K562 (cell line): ENCODE measurements around the gene MAMDC4. TPM values are rescaled to one million over a fixed set of nuclear protein-coding genes. Genes with fewer than 3 reads are reported as not detected.

Source experiments
- ATAC-seq: fragments of 200-7000 bp; cut with Tn5 transposase; 3 replicates; pipeline ENCODE4 v1.9.1; 2020; ENCODE audit warnings: moderate library complexity
- BruUV-seq: library from RNA; stranded (reverse); fragments of 400-500 nt; replicated peaks from 2 replicates; lab custom pipeline; 2021; lab: Mats Ljungman, UMichigan
- CTCF ChIA-PET: fragments of 300-600 bp; formaldehyde crosslinking; extraction: SDS; loops from one replicate; lab custom pipeline; 2021; ENCODE audit warnings: low intra/inter-chr PET ratio; lab: Yijun Ruan, JAX
- POLR2A ChIA-PET: fragments of 300-600, 350-650 bp; sonication (Branson Sonifier 250); formaldehyde crosslinking; extraction: SDS; loops from one replicate; lab custom pipeline; 2021; ENCODE audit warnings: antibody characterized with exemption, inconsistent platforms; lab: Yijun Ruan, JAX
- DNase-seq, 4 experiments: peaks; one replicate each; pipeline versions ENCODE4 v3.0.0 to v3.0.0-alpha.2; 2011 to 2018; ENCODE audit warnings: low spot score in 3 of 4, mixed read lengths in 3 of 4; ENCODE audit errors: extremely low read depth in 1 of 4
- FAIRE-seq: peaks from 2 replicates; lab custom pipeline; 2011; peaks lifted over from hg19 to GRCh38; lab: Jason Lieb, UNC
- H2AFZ ChIP-seq: 2 replicates; pipeline ENCODE4 v1.6.0; 2011; ENCODE audit warnings: low read depth, low read length, control low read depth, inconsistent platforms
- H3K27ac ChIP-seq: fragments of 200-600 bp; 3 replicates; pipeline ENCODE4 v1.8.0; 2011; ENCODE audit warnings: low read depth, mild to moderate bottlenecking, control low read depth, inconsistent platforms, low read length, moderate library complexity, mixed read lengths; ENCODE audit errors: extremely low read depth
- H3K27me3 ChIP-seq, 2 experiments: fragments of 300-600 bp in 1 of 2; 2 replicates in 1 of 2; 3 replicates in 1 of 2; pipeline versions ENCODE4 v1.6.0 to v1.8.0; 2011; ENCODE audit warnings: inconsistent platforms in 2 of 2, low read length in 2 of 2, mild to moderate bottlenecking in 1 of 2, mixed read lengths in 1 of 2, moderate library complexity in 1 of 2; ENCODE audit not compliant: control insufficient read depth in 2 of 2, insufficient read depth in 2 of 2
- H3K36me3 ChIP-seq: fragments of 300-600 bp; 3 replicates; pipeline ENCODE4 v1.8.0; 2011; ENCODE audit warnings: mild to moderate bottlenecking, low read length, inconsistent platforms; ENCODE audit not compliant: control insufficient read depth, insufficient read depth
- H3K4me1 ChIP-seq, 2 experiments: fragments of 200-600 bp in 1 of 2; replicated peaks in 1 of 2; 2 replicates in 1 of 2; 3 replicates in 1 of 2; pipeline versions ENCODE4 v1.5.1 to v1.8.0; 2011; ENCODE audit warnings: inconsistent platforms in 2 of 2, low read length in 2 of 2, mild to moderate bottlenecking in 1 of 2, mixed read lengths in 1 of 2, moderate library complexity in 1 of 2; ENCODE audit not compliant: control insufficient read depth in 2 of 2, insufficient read depth in 2 of 2
- H3K4me2 ChIP-seq: 2 replicates; pipeline ENCODE4 v1.6.1; 2011; ENCODE audit warnings: low read length, control low read depth, inconsistent platforms, mixed read lengths; ENCODE audit not compliant: insufficient read depth
- H3K4me3 ChIP-seq: fragments of 200-600 bp; sonication (generic), shearing (Covaris generic); 2 replicates; pipeline ENCODE4 v1.5.1; 2016; ENCODE audit warnings: control low read depth, inconsistent platforms
- H3K79me2 ChIP-seq: fragments of 200-600 bp; 3 replicates; pipeline ENCODE4 v1.8.0; 2011; ENCODE audit warnings: low read length, inconsistent platforms; ENCODE audit not compliant: control insufficient read depth, insufficient read depth
- H3K9ac ChIP-seq, 2 experiments: 2 replicates each; pipeline versions ENCODE4 v1.6.0 to v1.6.1; 2011; ENCODE audit warnings: low read depth in 2 of 2, low read length in 2 of 2, control low read depth in 1 of 2, inconsistent platforms in 1 of 2, mild to moderate bottlenecking in 1 of 2, mixed read lengths in 1 of 2; ENCODE audit not compliant: insufficient read depth in 1 of 2
- H3K9me1 ChIP-seq: one replicate; pipeline ENCODE4 v1.6.0; 2011; ENCODE audit warnings: inconsistent platforms, mild to moderate bottlenecking, low read length, moderate library complexity; ENCODE audit not compliant: control insufficient read depth, insufficient read depth
- H3K9me3 ChIP-seq: replicated peaks from 2 replicates; pipeline ENCODE4 v1.5.1; 2011; ENCODE audit warnings: low read depth, low read length, inconsistent platforms; ENCODE audit not compliant: control insufficient read depth, insufficient read depth
- H4K20me1 ChIP-seq: replicated peaks from 2 replicates; pipeline ENCODE4 v1.6.1; 2011; ENCODE audit warnings: low read length, inconsistent platforms, mixed read lengths; ENCODE audit not compliant: control insufficient read depth, insufficient read depth
- ARID3A ChIP-seq: IDR thresholded peaks from 2 replicates; pipeline ENCODE4 v1.6.1; 2012; ENCODE audit warnings: low read depth, low read length, improper control_type of control experiment, borderline replicate concordance
- BRF2 ChIP-seq: IDR thresholded peaks from 3 replicates; pipeline ENCODE4 v1.6.1; 2011; ENCODE audit warnings: borderline replicate concordance, mild to moderate bottlenecking; ENCODE audit not compliant: insufficient read length, insufficient read depth
- GMEB1 ChIP-seq: fragments of 250-450 bp; sonication (Bioruptor Pico); IDR thresholded peaks from 2 replicates; pipeline ENCODE4 v1.4.0; 2020; ENCODE audit warnings: mild to moderate bottlenecking
- HDAC6 ChIP-seq: IDR thresholded peaks from 2 replicates; pipeline ENCODE4 v1.6.1; 2012; ENCODE audit warnings: low read depth, mild to moderate bottlenecking, control low read depth, inconsistent platforms, low read length, moderate library complexity
- MTA3 ChIP-seq: fragments of 450-650 bp; formaldehyde crosslinking; IDR thresholded peaks from 2 replicates; pipeline ENCODE4 v1.6.1; 2017; ENCODE audit warnings: mild to moderate bottlenecking, borderline replicate concordance
- NCOA1 ChIP-seq: fragments of 450-650 bp; IDR thresholded peaks from 2 replicates; pipeline ENCODE4 v1.6.1; 2016; ENCODE audit warnings: low read depth
- POLR2A ChIP-seq: fragments of 450-650 bp; conservative IDR thresholded peaks from 2 replicates; pipeline ENCODE4 v1.6.1; 2016
- PRMT5 ChIP-seq: sonication (generic); formaldehyde crosslinking; IDR thresholded peaks from 2 replicates; pipeline ENCODE4 v1.5.0; 2020; ENCODE audit warnings: missing genetic modification reagents
- RBM22 ChIP-seq: fragments of 200-400 bp; formaldehyde crosslinking; IDR thresholded peaks from 2 replicates; pipeline ENCODE4 v1.6.1; 2018; ENCODE audit warnings: low read length, low read depth; ENCODE audit not compliant: poor library complexity, severe bottlenecking
- SRSF7 ChIP-seq: fragments of 200-400 bp; formaldehyde crosslinking; optimal IDR thresholded peaks from 2 replicates; pipeline ENCODE3; 2017; ENCODE audit warnings: mild to moderate bottlenecking, low read depth, low read length
- STAG1 ChIP-seq: sonication (generic); formaldehyde crosslinking; IDR thresholded peaks from 2 replicates; pipeline ENCODE4 v1.5.0; 2020; ENCODE audit warnings: missing genetic modification reagents, borderline replicate concordance
- TAF7 ChIP-seq: fragments of 450-650 bp; IDR thresholded peaks from 2 replicates; pipeline ENCODE4 v1.6.1; 2016; ENCODE audit warnings: missing genetic modification characterization, missing compliant biosample characterization
- TBP ChIP-seq: optimal IDR thresholded peaks from 2 replicates; pipeline ENCODE3; 2011; ENCODE audit warnings: low read depth, low read length, improper control_type of control experiment
- U2AF2 ChIP-seq: fragments of 200-400 bp; formaldehyde crosslinking; optimal IDR thresholded peaks from 2 replicates; pipeline ENCODE3; 2017; ENCODE audit warnings: low read depth, mild to moderate bottlenecking, low read length
- ZNF764 ChIP-seq: fragments of 250-450 bp; sonication (Bioruptor Pico); IDR thresholded peaks from 2 replicates; pipeline ENCODE4 v1.4.0; 2020; ENCODE audit warnings: low read depth, mild to moderate bottlenecking, moderate library complexity
- WGBS: fragments of 100-300 bp; shearing (Covaris generic); methylation state at CpG from one replicate; pipeline ENCODE4 v1.1.6; 2016; ENCODE audit warnings: low coverage, mixed read lengths; ENCODE audit not compliant: insufficient coverage; ENCODE audit errors: missing lambda C conversion rate; 5-methylcytosine and 5-hydroxymethylcytosine counted together
- in situ Hi-C: fragments of 300-500 bp; cut with MboI; formaldehyde crosslinking; loops from 4 replicates; pipeline ENCODE4 v1.15.0; 2018; ENCODE audit warnings: inconsistent platforms, mixed read lengths
- intact Hi-C: fragments of 100-400 bp; cut with micrococcal nuclease; formaldehyde crosslinking; loops from 2 replicates; pipeline ENCODE4 v1.14.2; 2022
- polyA plus RNA-seq, 8 experiments: library from polyadenylated mRNA; depleted of rRNA in 4 of 8; stranded (reverse) in 5 of 8; unstranded in 3 of 8; fragments of >200 nt; fragmentation: Nextera tagmentation in 2 of 8; fragmentation: Illumina TruSeq in 1 of 8; extraction: Ambion mirVana in 2 of 8; extraction: Trizol in 1 of 8; gene quantifications; 2 replicates each; pipeline versions ENCODE4 v1.2.1 to v1.2.3, GENCODE V29; 2011 to 2014; ENCODE audit warnings: inconsistent platforms in 1 of 8, missing spikeins in 1 of 8
- total RNA-seq, 7 experiments: library from RNA; depleted of rRNA in 6 of 7; stranded (reverse); fragments of >200 nt in 6 of 7; fragmentation: Illumina TruSeq in 2 of 7; extraction: Trizol in 2 of 7; gene quantifications; 2 replicates each; pipeline versions ENCODE4 v1.2.1 to v1.2.3, GENCODE V29; 2011 to 2021; ENCODE audit warnings: low replicate concordance in 1 of 7

Gene MAMDC4
- total and polyA plus RNA-seq, 9 of the 15 experiments (the other 6 are each of a cell fraction or from before 2014, with no cell fraction given): 0.03 to 10.8 (median 1.5) TPM

- in situ Hi-C loops: no loop called here
- POLR2A ChIA-PET: interaction anchor here (0.5 to 1.8 kb wide), 5 partner anchors 11 to 434 kb away, joined by 3 to 8 read pairs (median 3); no protein-coding TSS in a partner anchor
- H3K27me3 ChIP-seq: no peaks in the 10 kb centered on the region
- FAIRE-seq (no peak), ATAC-seq (no peak), DNase-seq (no peak)
- H3K4me2 ChIP-seq: no peak overlapping the region
- H2AFZ ChIP-seq: no peak overlapping the region
- peaks cover 76% of the 10 kb centered on the region; the same call in 2 of the 3 replicates for H3K36me3 ChIP-seq
- intact Hi-C loops: no loop called here
- TF ChIP-seq TBP: no peak
- TF ChIP-seq NCOA1: no peak
- TF ChIP-seq BRF2: no peak
- TF ChIP-seq HDAC6: no peak
- TF ChIP-seq SRSF7: no peak
- TF ChIP-seq RBM22: no peak
- TF ChIP-seq STAG1 (CRISPR knock-in tag): no peak
- no peak for TF ChIP-seq MTA3
- TF ChIP-seq ARID3A: no peak
- TF ChIP-seq POLR2A: no peak
- TF ChIP-seq PRMT5: no peak
- no peak for TF ChIP-seq TAF7 (tag)
- TF ChIP-seq U2AF2: no peak
- no peak for TF ChIP-seq GMEB1
- TF ChIP-seq ZNF764 (CRISPR knock-in tag): no peak
- H3K4me3 ChIP-seq: no peak overlapping the region
- H3K4me1 ChIP-seq: peaks cover 0 to 37% of the 10 kb centered on the region in 2 experiments; a peak in 2 of 5 replicates
- H3K27ac ChIP-seq: no peak overlapping the region
- BruUV-seq: no TSS peak
- no peaks in the 10 kb centered on the region for H3K9me3 ChIP-seq
- CTCF ChIA-PET: no interaction called here
- peaks cover 40% of the 10 kb centered on the region for H3K79me2 ChIP-seq
- H3K9me1 ChIP-seq: no peaks in the 10 kb centered on the region
- WGBS: 91% methylated on average over 26 of the region's 30 CpGs
- no peak overlapping the region for H3K9ac ChIP-seq
- no peaks in the 10 kb centered on the region; the same call in 1 of the 2 replicates for H4K20me1 ChIP-seq
Measured at GRCh38 chr9:136823136-136824046, 28.8 kb upstream of the MAMDC4 start.
